ENCODE data around the gene RNASE7.

Gene RNASE7

GRCh38 chr14:21084396-21084795 lies 42.2 kb downstream of the RNASE7 start:
- POLR2A ChIA-PET: interaction anchor here (1.5 to 9.9 kb wide), 2 partner anchors 8 to 13 kb away, joined by 5 to 71 read pairs; partner anchors contain the start of gene ARHGEF40
- H3K36me3 ChIP-seq (ENCODE audit: control insufficient read depth in 2 of 2, insufficient read depth in 1 of 2, low read length in 2 of 2): peaks cover 3 to 83% of the 10 kb centered on the region in 2 experiments; a peak in 2 of 3 replicates
- H3K4me1 ChIP-seq (ENCODE audit: control insufficient read depth, insufficient read depth, low read length): no peaks in the 10 kb centered on the region
- H3K4me3 ChIP-seq (ENCODE audit: low read depth, low read length): no peak overlapping the region
- CTCF ChIA-PET: interaction anchor here (1.0 to 1.2 kb wide), 2 partner anchors 8 to 69 kb away, joined by 4 to 7 read pairs; no protein-coding TSS in a partner anchor
- no peaks in the 10 kb centered on the region for H3K9me3 ChIP-seq (ENCODE audit: control insufficient read depth, insufficient read depth, low read depth, low read length)
- TF ChIP-seq ZNF561 (tag by site-specific recombination; IDR thresholded peaks at IDR 0.05; ENCODE audit: borderline replicate concordance) (no peak), ZFP69B (tag by site-specific recombination; IDR thresholded peaks at IDR 0.05) (no peak), ZNF138 (tag by site-specific recombination; IDR thresholded peaks at IDR 0.05; ENCODE audit: borderline replicate concordance) (no peak), ZNF623 (tag by site-specific recombination; IDR thresholded peaks at IDR 0.05) (no peak), ZBTB20 (tag by site-specific recombination; IDR thresholded peaks at IDR 0.05) (no peak)
- H3K27ac ChIP-seq (ENCODE audit: extremely low read depth, low read depth, low read length): no peak overlapping the region

- H3K36me3 ChIP-seq (ENCODE audit: control insufficient read depth in 2 of 2, insufficient read depth in 1 of 2, low read length in 2 of 2): peaks cover 3 to 83% of the 10 kb centered on the region in 2 experiments; a peak in 2 of 3 replicates
- H3K4me1 ChIP-seq (ENCODE audit: control insufficient read depth, insufficient read depth, low read length): no peaks in the 10 kb centered on the region
- no peaks in the 10 kb centered on the region for H3K9me3 ChIP-seq (ENCODE audit: control insufficient read depth, insufficient read depth, low read depth, low read length)
- no peak overlapping the region for H3K27ac ChIP-seq (ENCODE audit: extremely low read depth, low read depth, low read length)
- ChIA-PET CTCF (interaction anchor here (0.6 to 1.0 kb wide), 3 partner anchors 15 to 45 kb away, joined by 3 to 7 read pairs (median 3); partner anchors contain the start of gene ARHGEF40), POLR2A (interaction anchor here (9.9 kb wide), 1 partner anchor 14 kb away, joined by 71 read pairs; the partner anchor contains the start of gene ARHGEF40)
- no peak overlapping the region for H3K4me3 ChIP-seq (ENCODE audit: low read depth, low read length)
- TF ChIP-seq WT1 (tag by site-specific recombination; IDR thresholded peaks at IDR 0.05) (no peak), ZNF280C (tag by site-specific recombination; IDR thresholded peaks at IDR 0.05) (no peak), REPIN1 (tag by site-specific recombination; IDR thresholded peaks at IDR 0.05; ENCODE audit: low read depth) (no peak), ZNF18 (tag by site-specific recombination; IDR thresholded peaks at IDR 0.05) (no peak), ZFP41 (tag by site-specific recombination; IDR thresholded peaks at IDR 0.05; ENCODE audit: borderline replicate concordance) (no peak), TRIM28 (IDR thresholded peaks at IDR 0.05; ENCODE audit: borderline replicate concordance, low read length) (no peak), OSR2 (tag by site-specific recombination; IDR thresholded peaks at IDR 0.05) (no peak), ZNF629 (tag by site-specific recombination; IDR thresholded peaks at IDR 0.05) (no peak), ZNF548 (tag by site-specific recombination; IDR thresholded peaks at IDR 0.05) (no peak), ZNF555 (tag by site-specific recombination; conservative IDR thresholded peaks at IDR 0.05) (no peak), ZNF621 (tag by site-specific recombination; IDR thresholded peaks at IDR 0.05) (no peak), ZNF202 (tag by site-specific recombination; IDR thresholded peaks at IDR 0.05; ENCODE audit: borderline replicate concordance) (no peak), MZF1 (tag by site-specific recombination; IDR thresholded peaks at IDR 0.05; ENCODE audit: borderline replicate concordance) (no peak)
These were observed 43.1 kb downstream of the RNASE7 start for GRCh38 chr14:21084998-21085853.

Measured in HEK293 (cell line).